B cell (primary cell): ENCODE data around the gene CISD1. TPM values are rescaled to one million over a fixed set of nuclear protein-coding genes. Genes with fewer than 3 reads are reported as not detected.

ENCODE experiments used
- ATAC-seq: fragments of 200-7000 bp; cut with Tn5 transposase; one replicate; pipeline ENCODE4 v1.10.0; 2021; ENCODE audit warnings: low read depth, mild to moderate bottlenecking, moderate number of reproducible peaks, moderate library complexity
- CTCF ChIA-PET: fragments of 350-600 bp; sonication (Branson Sonifier 250); formaldehyde crosslinking; loops from one replicate; lab custom pipeline; 2021; ENCODE audit warnings: antibody characterized with exemption, inconsistent platforms; lab: Charles Lee
- POLR2A ChIA-PET: fragments of 350-600 bp; sonication (Branson Sonifier 250); formaldehyde crosslinking; loops from one replicate; lab custom pipeline; 2021; ENCODE audit warnings: antibody characterized with exemption; lab: Charles Lee
- DNase-seq: peaks from one replicate; pipeline ENCODE4 v3.0.0; 2013
- H2AFZ ChIP-seq: 2 replicates; pipeline ENCODE4 v1.6.1; 2012; ENCODE audit warnings: mild to moderate bottlenecking, low read depth, low read length; ENCODE audit not compliant: insufficient read depth, poor library complexity, severe bottlenecking
- H3K27ac ChIP-seq, 2 donors: 1 replicate in 1 of 2; 2 replicates in 1 of 2; pipeline ENCODE4 v1.5.1; 2012 to 2013; ENCODE audit warnings: low read length in 2 of 2, mild to moderate bottlenecking in 2 of 2, moderate library complexity in 1 of 2
- H3K27me3 ChIP-seq, 4 experiments: fragments of 200-600 bp in 1 of 4; sonication (generic) in 1 of 4; replicated peaks in 1 of 4; 1 replicate in 2 of 4; 2 replicates in 2 of 4; pipeline versions ENCODE4 v1.6.1 to v1.7.0; 2013 to 2016; ENCODE audit warnings: low read length in 3 of 4, mild to moderate bottlenecking in 2 of 4, mixed read lengths in 1 of 4, moderate library complexity in 1 of 4; ENCODE audit not compliant: insufficient read depth in 4 of 4, control insufficient read depth in 3 of 4; ENCODE audit errors: control extremely low read depth in 1 of 4
- H3K36me3 ChIP-seq, 2 experiments: replicated peaks in 1 of 2; 1 replicate in 1 of 2; 2 replicates in 1 of 2; pipeline versions ENCODE4 v1.6.1 to v1.7.1; 2013; ENCODE audit warnings: low read length in 1 of 2; ENCODE audit not compliant: insufficient read depth in 2 of 2, control insufficient read depth in 1 of 2; ENCODE audit errors: control extremely low read depth in 1 of 2, extremely low read depth in 1 of 2
- H3K4me1 ChIP-seq, 2 donors: fragments of 200-600 bp in 1 of 2; sonication (generic) in 1 of 2; 1 replicate in 1 of 2; 2 replicates in 1 of 2; pipeline versions ENCODE4 v1.5.1 to v1.6.1; 2013 to 2017; ENCODE audit warnings: low read length in 2 of 2; ENCODE audit not compliant: control insufficient read depth in 2 of 2, insufficient read depth in 2 of 2
- H3K4me2 ChIP-seq: replicated peaks from 2 replicates; pipeline ENCODE3; 2012; ENCODE audit warnings: mild to moderate bottlenecking, low read depth, low read length; ENCODE audit not compliant: poor library complexity, severe bottlenecking
- H3K4me3 ChIP-seq, 5 experiments: fragments of 200-600 bp in 1 of 5; sonication (generic) in 1 of 5; 1 replicate in 3 of 5; 2 replicates in 2 of 5; pipeline versions ENCODE4 v1.5.1 to v1.7.0; 2011 to 2016; ENCODE audit warnings: low read length in 4 of 5, mild to moderate bottlenecking in 4 of 5, low read depth in 2 of 5, control low read depth in 1 of 5, moderate library complexity in 1 of 5; ENCODE audit not compliant: insufficient read depth in 1 of 5; ENCODE audit errors: control extremely low read depth in 1 of 5, extremely low read depth in 1 of 5
- H3K79me2 ChIP-seq: fragments of 200-600 bp; sonication (generic); one replicate; pipeline ENCODE4 v1.6.0; 2016; ENCODE audit warnings: low read length; ENCODE audit not compliant: control insufficient read depth, insufficient read depth
- H3K9ac ChIP-seq: fragments of 200-600 bp; sonication (generic); 2 replicates; pipeline ENCODE4 v1.6.1; 2017; ENCODE audit warnings: mild to moderate bottlenecking, low read length, moderate library complexity
- H3K9me3 ChIP-seq, 3 donors: one replicate each; pipeline versions ENCODE4 v1.6.1 to v1.7.1; 2013; ENCODE audit warnings: low read length in 2 of 3; ENCODE audit not compliant: control insufficient read depth in 2 of 3, insufficient read depth in 1 of 3; ENCODE audit errors: control extremely low read depth in 1 of 3
- H4K20me1 ChIP-seq: 2 replicates; pipeline ENCODE4 v1.6.0; 2012; ENCODE audit warnings: mild to moderate bottlenecking, low read length; ENCODE audit not compliant: insufficient read depth, control insufficient read depth, poor library complexity, severe bottlenecking
- H3K27ac Mint-ChIP-seq: one replicate; pipeline ENCODE4 v1.8.0; 2021; ENCODE audit warnings: mixed read lengths
- H3K27me3 Mint-ChIP-seq: one replicate; pipeline ENCODE4 v1.8.0; 2021; ENCODE audit warnings: mixed read lengths
- H3K4me1 Mint-ChIP-seq: one replicate; pipeline ENCODE4 v1.8.0; 2021; ENCODE audit warnings: mixed read lengths
- H3K4me3 Mint-ChIP-seq: one replicate; pipeline ENCODE4 v1.8.0; 2021; ENCODE audit warnings: mixed read lengths
- H3K9me3 Mint-ChIP-seq: one replicate; pipeline ENCODE4 v1.8.0; 2022; ENCODE audit warnings: mixed read lengths; ENCODE audit not compliant: insufficient read depth
- EZH2 ChIP-seq: IDR thresholded peaks from 2 replicates; pipeline ENCODE4 v1.6.1; 2012; ENCODE audit warnings: borderline replicate concordance, low read depth, mild to moderate bottlenecking, moderate library complexity, low read length; ENCODE audit not compliant: insufficient read depth, poor library complexity, severe bottlenecking
- WGBS: methylation state at CpG from one replicate; pipeline ENCODE4 v1.1.5; 2013; ENCODE audit warnings: missing lambda C conversion rate; ENCODE audit not compliant: insufficient coverage; 5-methylcytosine and 5-hydroxymethylcytosine counted together
- intact Hi-C: fragments of 100-400 bp; cut with micrococcal nuclease; formaldehyde crosslinking; loops from one replicate; pipeline ENCODE4 v1.10.0; 2022
- polyA plus RNA-seq: library from polyadenylated mRNA; depleted of rRNA; stranded (reverse); fragments of >200 nt; gene quantifications from 2 replicates; pipeline ENCODE4 v1.2.3, GENCODE V29; 2012
- total RNA-seq, 2 donors: library from RNA; stranded (reverse); fragments of 120-200 nt in 1 of 2; gene quantifications; 1 replicate in 1 of 2; 2 replicates in 1 of 2; pipeline versions ENCODE4 v1.2.3 to v1.2.4, GENCODE V29; 2013 to 2022
- TF ChIP-seq, protein P1 (sequence below): fragments of 200-600 bp; IDR thresholded peaks from one replicate; pipeline ENCODE4 v1.8.0; 2022; ENCODE audit warnings: antibody characterized with exemption, mild to moderate bottlenecking

The CISD1 gene
- total and polyA plus RNA-seq, 2 donors (not counting 1 experiment from before 2014, with no cell fraction given), result 6.6 to 7.3 TPM

GRCh38 chr10:58262766-58263165 lies 6.2 kb upstream of the CISD1 start:
- Mint-ChIP-seq H3K4me3 (no peak overlapping the region), H3K27me3 (no peaks in the 10 kb centered on the region), H3K27ac (no peak overlapping the region), H3K4me1 (peaks cover 56% of the 10 kb centered on the region), H3K9me3 (no peaks in the 10 kb centered on the region)
- DNase-seq (no peak), ATAC-seq (no peak)
- Histone ChIP-seq H4K20me1 (peaks cover 49% of the 10 kb centered on the region), H3K36me3 (peaks cover 1 to 4% of the 10 kb centered on the region in 2 experiments), H3K27ac (no peak overlapping the region), H3K4me2 (no peak overlapping the region), H3K4me1 (peaks cover 10 to 31% of the 10 kb centered on the region in 2 donors), H3K27me3 (no peaks in the 10 kb centered on the region), H3K4me3 (no peak overlapping the region), H3K9ac (no peak overlapping the region), H3K79me2 (peaks cover 87% of the 10 kb centered on the region), H3K9me3 (no peaks in the 10 kb centered on the region), H2AFZ (no peak overlapping the region)
- intact Hi-C loops, result loop anchor here (10.0 kb wide), 1 partner anchor 1972 kb away; no protein-coding TSS in a partner anchor
- CTCF ChIA-PET, result interaction anchor here (1.3 kb wide), 1 partner anchor 85 kb away, joined by 3 read pairs; no protein-coding TSS in a partner anchor
- no peak for TF ChIP-seq EZH2
- TF ChIP-seq, protein P1, sequence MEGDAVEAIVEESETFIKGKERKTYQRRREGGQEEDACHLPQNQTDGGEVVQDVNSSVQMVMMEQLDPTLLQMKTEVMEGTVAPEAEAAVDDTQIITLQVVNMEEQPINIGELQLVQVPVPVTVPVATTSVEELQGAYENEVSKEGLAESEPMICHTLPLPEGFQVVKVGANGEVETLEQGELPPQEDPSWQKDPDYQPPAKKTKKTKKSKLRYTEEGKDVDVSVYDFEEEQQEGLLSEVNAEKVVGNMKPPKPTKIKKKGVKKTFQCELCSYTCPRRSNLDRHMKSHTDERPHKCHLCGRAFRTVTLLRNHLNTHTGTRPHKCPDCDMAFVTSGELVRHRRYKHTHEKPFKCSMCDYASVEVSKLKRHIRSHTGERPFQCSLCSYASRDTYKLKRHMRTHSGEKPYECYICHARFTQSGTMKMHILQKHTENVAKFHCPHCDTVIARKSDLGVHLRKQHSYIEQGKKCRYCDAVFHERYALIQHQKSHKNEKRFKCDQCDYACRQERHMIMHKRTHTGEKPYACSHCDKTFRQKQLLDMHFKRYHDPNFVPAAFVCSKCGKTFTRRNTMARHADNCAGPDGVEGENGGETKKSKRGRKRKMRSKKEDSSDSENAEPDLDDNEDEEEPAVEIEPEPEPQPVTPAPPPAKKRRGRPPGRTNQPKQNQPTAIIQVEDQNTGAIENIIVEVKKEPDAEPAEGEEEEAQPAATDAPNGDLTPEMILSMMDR, result no peak
- POLR2A ChIA-PET, result no interaction called here

DNA sequence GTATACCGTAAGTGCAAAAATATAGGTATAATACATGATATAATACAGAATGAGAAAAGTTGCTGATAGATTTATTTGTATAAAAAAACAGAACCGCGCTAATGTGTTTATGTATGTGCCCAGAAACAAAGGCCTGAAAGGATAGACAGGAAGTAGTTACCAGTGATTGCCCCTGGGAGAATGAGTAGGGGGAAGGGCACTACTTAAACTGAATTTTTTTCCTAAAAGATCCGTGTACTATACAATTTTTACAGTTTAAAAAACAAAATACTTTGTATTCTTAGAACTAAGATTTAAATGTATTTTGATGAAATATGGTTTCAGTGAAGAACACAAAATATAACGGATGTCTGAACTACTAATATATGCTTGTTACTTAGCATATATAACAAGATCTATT lies 4.2 kb upstream of the CISD1 start:
- no peak overlapping the region for H3K9ac ChIP-seq
- POLR2A ChIA-PET, result no interaction called here

More for the DNA sequence above, 4.2 kb upstream of the CISD1 start:
- H3K4me1 Mint-ChIP-seq, result peaks cover 61% of the 10 kb centered on the region
- H4K20me1 ChIP-seq, result peaks cover 34% of the 10 kb centered on the region
- H3K4me3 ChIP-seq, result peak overlapping the region in 1 of 5 experiments; percentile 27
- H3K4me3 Mint-ChIP-seq, result peak overlapping the region; percentile 45
- TF ChIP-seq, protein P1, result no peak
- no peak for TF ChIP-seq EZH2
- peaks cover 22 to 35% of the 10 kb centered on the region in 2 donors for H3K4me1 ChIP-seq
- WGBS, result no CpG with 5 or more reads among the region's 5 CpGs
- H3K4me2 ChIP-seq, result peak overlapping the region; percentile 91
- intact Hi-C loops, result loop anchor here (5.0 to 10.0 kb wide), 3 partner anchors 37 to 1970 kb away; partner anchors contain the start of gene CCDC6
- H3K9me3 ChIP-seq, result no peaks in the 10 kb centered on the region
- H3K36me3 ChIP-seq, result no peaks in the 10 kb centered on the region
- no peaks in the 10 kb centered on the region for H3K27me3 Mint-ChIP-seq
- H3K27me3 ChIP-seq, result no peaks in the 10 kb centered on the region
- peak overlapping the region in 1 of 2 donors; percentile 98 for H3K27ac ChIP-seq
- no peaks in the 10 kb centered on the region for H3K9me3 Mint-ChIP-seq
- H3K27ac Mint-ChIP-seq, result no peak overlapping the region
- no peak overlapping the region for H2AFZ ChIP-seq
- CTCF ChIA-PET, result interaction anchor here (1.0 kb wide), 1 partner anchor 26 kb away, joined by 3 read pairs; no protein-coding TSS in a partner anchor
- DNase-seq (peak; percentile 21), ATAC-seq (no peak)
- H3K79me2 ChIP-seq, result peaks cover 70% of the 10 kb centered on the region
